H1 (cell line): Measurements from ENCODE around the gene SPTBN4.

Experiments used
- ATF3 ChIP-seq: IDR thresholded peaks from 2 replicates; pipeline ENCODE4 v1.6.1; 2011; ENCODE audit warnings: low read depth, mild to moderate bottlenecking, low read length; ENCODE audit not compliant: insufficient read depth
- CEBPB ChIP-seq: IDR thresholded peaks from 2 replicates; pipeline ENCODE4 v1.6.1; 2012; ENCODE audit warnings: low read depth, low read length
- CREB1 ChIP-seq: IDR thresholded peaks from 2 replicates; pipeline ENCODE4 v1.6.1; 2012; ENCODE audit warnings: inconsistent platforms
- CTCF ChIP-seq, 3 experiments: IDR thresholded peaks; 1 replicate in 2 of 3; 2 replicates in 1 of 3; pipeline versions ENCODE4 v1.5.1 to v1.6.1; 2011; ENCODE audit warnings: low read length in 3 of 3, mild to moderate bottlenecking in 3 of 3, inconsistent platforms in 2 of 3, low read depth in 1 of 3, moderate library complexity in 1 of 3; ENCODE audit not compliant: insufficient read depth in 1 of 3; ENCODE audit errors: control extremely low read depth in 1 of 3
- FOSL1 ChIP-seq: IDR thresholded peaks from 2 replicates; pipeline ENCODE4 v1.6.1; 2011; ENCODE audit warnings: mild to moderate bottlenecking, low read depth, low read length, moderate library complexity; ENCODE audit not compliant: insufficient read depth
- JUND ChIP-seq: IDR thresholded peaks from 2 replicates; pipeline ENCODE4 v1.6.1; 2011; ENCODE audit warnings: mild to moderate bottlenecking, improper control_type of control experiment, low read length
- POLR2A ChIP-seq, 2 experiments: IDR thresholded peaks; 1 replicate in 1 of 2; 2 replicates in 1 of 2; pipeline ENCODE4 v1.6.1; 2011; ENCODE audit warnings: low read depth in 2 of 2, low read length in 2 of 2, mild to moderate bottlenecking in 2 of 2; ENCODE audit errors: control extremely low read depth in 1 of 2
- ZNF274 ChIP-seq: IDR thresholded peaks from 2 replicates; pipeline ENCODE4 v1.7.0; 2012; ENCODE audit warnings: low read length, borderline replicate concordance; ENCODE audit errors: extremely low read depth
- TF ChIP-seq, protein P1 (sequence below): IDR thresholded peaks from 2 replicates; pipeline ENCODE4 v1.6.1; 2012; ENCODE audit warnings: low read length, inconsistent platforms

DNA sequence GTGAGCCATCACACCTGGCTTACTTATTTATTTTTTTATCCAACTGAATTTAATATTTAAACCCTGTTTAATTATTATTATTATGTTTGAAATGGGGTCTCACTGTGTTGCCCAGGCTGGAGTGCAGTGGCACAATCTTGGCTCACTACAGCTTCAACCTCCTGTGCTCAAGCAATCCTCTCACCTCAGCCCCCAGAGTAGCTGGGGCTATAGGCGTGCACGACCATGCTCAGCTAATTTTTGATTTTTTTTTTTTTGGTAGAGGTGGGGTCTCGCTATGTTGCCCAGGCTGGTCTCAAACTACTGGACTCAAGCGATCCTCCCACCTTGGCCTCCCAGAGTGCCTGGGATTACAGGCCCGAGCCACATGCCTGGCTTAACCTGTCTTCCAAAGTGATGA, 32.5 kb downstream of the SPTBN4 start:
- no peak for TF ChIP-seq ZNF274
- TF ChIP-seq CTCF (IDR thresholded peaks at IDR 0.05; ENCODE audit: control extremely low read depth in 1 of 3, insufficient read depth in 1 of 3, low read depth in 1 of 3, low read length in 3 of 3): no peak
- TF ChIP-seq JUND: no peak
- TF ChIP-seq, protein P1, sequence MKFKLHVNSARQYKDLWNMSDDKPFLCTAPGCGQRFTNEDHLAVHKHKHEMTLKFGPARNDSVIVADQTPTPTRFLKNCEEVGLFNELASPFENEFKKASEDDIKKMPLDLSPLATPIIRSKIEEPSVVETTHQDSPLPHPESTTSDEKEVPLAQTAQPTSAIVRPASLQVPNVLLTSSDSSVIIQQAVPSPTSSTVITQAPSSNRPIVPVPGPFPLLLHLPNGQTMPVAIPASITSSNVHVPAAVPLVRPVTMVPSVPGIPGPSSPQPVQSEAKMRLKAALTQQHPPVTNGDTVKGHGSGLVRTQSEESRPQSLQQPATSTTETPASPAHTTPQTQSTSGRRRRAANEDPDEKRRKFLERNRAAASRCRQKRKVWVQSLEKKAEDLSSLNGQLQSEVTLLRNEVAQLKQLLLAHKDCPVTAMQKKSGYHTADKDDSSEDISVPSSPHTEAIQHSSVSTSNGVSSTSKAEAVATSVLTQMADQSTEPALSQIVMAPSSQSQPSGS: no peak
- no peak for TF ChIP-seq FOSL1
- no peak for TF ChIP-seq POLR2A (IDR thresholded peaks at IDR 0.05; ENCODE audit: control extremely low read depth in 1 of 2, low read depth in 2 of 2, low read length in 2 of 2)
- no peak for TF ChIP-seq CEBPB
- TF ChIP-seq ATF3: no peak
- TF ChIP-seq CREB1: no peak
